HG03378 (cell line): ENCODE data around the gene SLAMF1.
"Not testable (repeated sequence)": the region's sequence is repeated elsewhere in the genome, so short reads cannot be mapped to it uniquely, and the experiment has no call there.

Source experiments
- ATAC-seq: cut with Tn5 transposase; IDR thresholded peaks from one replicate; pipeline ENCODE4 v1.9.1; 2021; ENCODE audit warnings: mild to moderate bottlenecking, moderate library complexity; ENCODE audit not compliant: unreplicated experiment

The SLAMF1 gene

GRCh38 chr1:160640359-160641123 is 6.3 kb downstream of the SLAMF1 start:
- ATAC-seq: no peak

GRCh38 chr1:160639652-160640051 is 7.2 kb downstream of the SLAMF1 start:
- no peak for ATAC-seq

- no peak for ATAC-seq
Measured at GRCh38 chr1:160638926-160639325, 7.9 kb downstream of the SLAMF1 start.

GRCh38 chr1:160638540-160638857 is 8.3 kb downstream of the SLAMF1 start:
- ATAC-seq: no peak

- peak; percentile 38 for ATAC-seq
Measured at GRCh38 chr1:160637821-160638539, 8.9 kb downstream of the SLAMF1 start.

- ATAC-seq: no peak
Measured at GRCh38 chr1:160637065-160637464, 9.8 kb downstream of the SLAMF1 start.

GRCh38 chr1:160636547-160636946 is 10.3 kb downstream of the SLAMF1 start:
- ATAC-seq: no peak

GRCh38 chr1:160636076-160636475 is 10.8 kb downstream of the SLAMF1 start:
- ATAC-seq: no peak

GRCh38 chr1:160634543-160635491 is 12.0 kb downstream of the SLAMF1 start:
- ATAC-seq: no peak

- ATAC-seq: no peak
Measured at GRCh38 chr1:160633330-160633903, 13.4 kb downstream of the SLAMF1 start.

GRCh38 chr1:160631983-160632625 is 14.7 kb downstream of the SLAMF1 start:
- ATAC-seq: no peak

GRCh38 chr1:160630523-160631451 is 16.1 kb downstream of the SLAMF1 start:
- no peak for ATAC-seq

GRCh38 chr1:160629286-160630210 is 17.3 kb downstream of the SLAMF1 start:
- ATAC-seq: no peak

GRCh38 chr1:160628799-160629263 is 18.0 kb downstream of the SLAMF1 start:
- ATAC-seq: no peak

GRCh38 chr1:160627677-160628289 is 19.1 kb downstream of the SLAMF1 start:
- not testable (repeated sequence) for ATAC-seq

- ATAC-seq: no peak
Measured at GRCh38 chr1:160626509-160627342, 20.1 kb downstream of the SLAMF1 start.
